GM12878 (cell line): ENCODE data around the gene GLG1. TPM values are rescaled to one million over a fixed set of nuclear protein-coding genes. Genes with fewer than 3 reads are reported as not detected.

ENCODE experiments used
- ATAC-seq: fragments of 200-7000 bp; cut with Tn5 transposase; 3 replicates; pipeline ENCODE4 v1.9.1; 2020; ENCODE audit warnings: mild to moderate bottlenecking, moderate library complexity
- BruUV-seq: library from RNA; stranded (reverse); fragments of 400-500 nt; replicated peaks from 2 replicates; lab custom pipeline; 2021; lab: Mats Ljungman, UMichigan
- CTCF ChIA-PET: fragments of 300-600 bp; sonication (Branson Sonifier 250); formaldehyde crosslinking; extraction: SDS; loops from one replicate; lab custom pipeline; 2021; ENCODE audit warnings: inconsistent platforms; lab: Yijun Ruan, JAX
- POLR2A ChIA-PET: fragments of 350-600 bp; formaldehyde crosslinking; extraction: SDS; loops from one replicate; lab custom pipeline; 2021; ENCODE audit warnings: inconsistent platforms; lab: Charles Lee
- RAD21 ChIA-PET: fragments of 300-600 bp; sonication (Branson Sonifier 250); formaldehyde crosslinking; loops from one replicate; lab custom pipeline; 2023; ENCODE audit warnings: antibody characterized with exemption; ENCODE audit not compliant: unreplicated experiment; lab: Charles Lee
- SMC1A ChIA-PET: fragments of 300-600 bp; sonication (Branson Sonifier 250); formaldehyde crosslinking; loops from one replicate; lab custom pipeline; 2023; ENCODE audit not compliant: unreplicated experiment, uncharacterized antibody; lab: Charles Lee
- DNase-seq: peaks from one replicate; pipeline ENCODE4 v3.0.0-alpha.2; 2011; ENCODE audit warnings: low read depth, low spot score
- FAIRE-seq: peaks from 3 replicates; lab custom pipeline; 2011; peaks lifted over from hg19 to GRCh38; lab: Jason Lieb, UNC
- H2AFZ ChIP-seq: 2 replicates; pipeline ENCODE4 v1.6.0; 2011; ENCODE audit warnings: low read depth, low read length, control low read depth; ENCODE audit not compliant: control insufficient read depth
- H3K27ac ChIP-seq: 2 replicates; pipeline ENCODE4 v1.5.1; 2011; ENCODE audit warnings: control low read depth; ENCODE audit not compliant: control insufficient read depth, insufficient read depth
- H3K27me3 ChIP-seq, 2 experiments: replicated peaks in 1 of 2; 2 replicates each; pipeline versions ENCODE4 v1.6.0 to v1.6.1; 2011; ENCODE audit warnings: low read length in 1 of 2; ENCODE audit not compliant: control insufficient read depth in 2 of 2, insufficient read depth in 2 of 2
- H3K36me3 ChIP-seq, 2 experiments: 2 replicates each; pipeline ENCODE4 v1.5.1; 2011; ENCODE audit warnings: low read length in 1 of 2; ENCODE audit not compliant: control insufficient read depth in 2 of 2, insufficient read depth in 2 of 2
- H3K4me1 ChIP-seq: 2 replicates; pipeline ENCODE4 v1.6.1; 2011; ENCODE audit warnings: mild to moderate bottlenecking, low read length, moderate library complexity, mixed read lengths; ENCODE audit not compliant: control insufficient read depth, insufficient read depth
- H3K4me2 ChIP-seq: 2 replicates; pipeline ENCODE4 v1.6.0; 2011; ENCODE audit warnings: control low read depth; ENCODE audit not compliant: control insufficient read depth, insufficient read depth
- H3K4me3 ChIP-seq: fragments of 200-600 bp; sonication (generic); 2 replicates; pipeline ENCODE4 v1.5.1; 2016
- H3K79me2 ChIP-seq: 2 replicates; pipeline ENCODE4 v1.6.0; 2011; ENCODE audit warnings: low read length; ENCODE audit not compliant: control insufficient read depth, insufficient read depth
- H3K9ac ChIP-seq: 2 replicates; pipeline ENCODE4 v1.8.0; 2011; ENCODE audit warnings: low read length, control low read depth, mixed read lengths; ENCODE audit not compliant: control insufficient read depth, insufficient read depth
- H3K9me3 ChIP-seq: replicated peaks from 3 replicates; pipeline ENCODE4 v1.5.1; 2011; ENCODE audit warnings: mild to moderate bottlenecking, low read length; ENCODE audit not compliant: control insufficient read depth, insufficient read depth
- H4K20me1 ChIP-seq: 2 replicates; pipeline ENCODE4 v1.6.0; 2011; ENCODE audit not compliant: control insufficient read depth, insufficient read depth
- CBX3 ChIP-seq: fragments of 200-600 bp; sonication (generic); IDR thresholded peaks from 2 replicates; pipeline ENCODE4 v1.6.1; 2016; ENCODE audit warnings: low read depth, borderline replicate concordance
- CREM ChIP-seq: IDR thresholded peaks from 2 replicates; pipeline ENCODE4 v1.6.1; 2014; ENCODE audit warnings: antibody characterized with exemption, low read depth
- HDAC2 ChIP-seq: fragments of 200-600 bp; sonication (generic); IDR thresholded peaks from 2 replicates; pipeline ENCODE4 v1.6.1; 2017
- IKZF1 ChIP-seq: fragments of 450-650 bp; conservative IDR thresholded peaks from 2 replicates; pipeline ENCODE4 v1.6.1; 2017; ENCODE audit warnings: antibody characterized with exemption, mild to moderate bottlenecking
- JUNB ChIP-seq: IDR thresholded peaks from 2 replicates; pipeline ENCODE4 v1.6.1; 2016; ENCODE audit warnings: antibody characterized with exemption, mild to moderate bottlenecking
- KLF5 ChIP-seq: fragments of 450-650 bp; IDR thresholded peaks from 2 replicates; pipeline ENCODE4 v1.6.1; 2014; ENCODE audit warnings: mild to moderate bottlenecking; ENCODE audit not compliant: partially characterized antibody
- MEF2A ChIP-seq: IDR thresholded peaks from 2 replicates; pipeline ENCODE4 v1.6.1; 2011; ENCODE audit warnings: low read depth, mild to moderate bottlenecking, low read length, moderate library complexity; ENCODE audit not compliant: insufficient read depth
- MEF2B ChIP-seq: fragments of 450-650 bp; IDR thresholded peaks from 2 replicates; pipeline ENCODE4 v1.6.1; 2018; ENCODE audit warnings: mild to moderate bottlenecking, moderate library complexity; ENCODE audit not compliant: partially characterized antibody, poor library complexity, severe bottlenecking
- MYB ChIP-seq: fragments of 150-350 bp; IDR thresholded peaks from 2 replicates; pipeline ENCODE4 v1.6.1; 2014; ENCODE audit warnings: mild to moderate bottlenecking, low read depth, low read length, borderline replicate concordance
- NR2C1 ChIP-seq: fragments of 450-650 bp; IDR thresholded peaks from 2 replicates; pipeline ENCODE4 v1.6.1; 2017; ENCODE audit warnings: antibody characterized with exemption, mild to moderate bottlenecking, moderate library complexity
- PAX8 ChIP-seq: fragments of 450-650 bp; IDR thresholded peaks from 2 replicates; pipeline ENCODE4 v1.6.1; 2017; ENCODE audit warnings: mild to moderate bottlenecking, moderate library complexity
- RFX5 ChIP-seq: IDR thresholded peaks from 2 replicates; pipeline ENCODE4 v1.6.1; 2011; ENCODE audit warnings: low read depth, low read length, improper control_type of control experiment
- SIX5 ChIP-seq: IDR thresholded peaks from 2 replicates; pipeline ENCODE4 v1.6.1; 2011; ENCODE audit warnings: mild to moderate bottlenecking, low read depth, low read length, moderate library complexity; ENCODE audit not compliant: severe bottlenecking
- SKIL ChIP-seq: fragments of 450-650 bp; IDR thresholded peaks from 2 replicates; pipeline ENCODE4 v1.6.1; 2017; ENCODE audit warnings: mild to moderate bottlenecking, low read depth, inconsistent platforms; ENCODE audit not compliant: poor library complexity, severe bottlenecking
- TBL1XR1 ChIP-seq: IDR thresholded peaks from 2 replicates; pipeline ENCODE4 v1.6.1; 2012; ENCODE audit warnings: low read depth, low read length, improper control_type of control experiment
- ZNF217 ChIP-seq: fragments of 450-650 bp; IDR thresholded peaks from 2 replicates; pipeline ENCODE4 v1.6.1; 2017; ENCODE audit warnings: antibody characterized with exemption, mild to moderate bottlenecking
- ZNF274 ChIP-seq: IDR thresholded peaks from one replicate; pipeline ENCODE4 v1.8.0; 2011; ENCODE audit not compliant: insufficient read length, insufficient read depth
- WGBS: methylation state at CpG from one replicate; pipeline ENCODE4 v1.1.6; 2016; ENCODE audit warnings: low lambda C conversion rate; ENCODE audit not compliant: insufficient replicate concordance, insufficient coverage; ENCODE audit errors: missing lambda C conversion rate; 5-methylcytosine and 5-hydroxymethylcytosine counted together
- in situ Hi-C: fragments of 300-500 bp; cut with MboI; formaldehyde crosslinking; loops from 9 replicates; pipeline ENCODE4 v1.14.3; 2018; ENCODE audit warnings: mixed read lengths
- intact Hi-C: fragments of 100-400 bp; cut with micrococcal nuclease; formaldehyde crosslinking; loops from one replicate; pipeline ENCODE4 v1.14.2; 2022; ENCODE audit not compliant: unreplicated experiment
- polyA plus RNA-seq, 11 experiments: library from polyadenylated mRNA; depleted of rRNA in 4 of 11; unstranded in 6 of 11; stranded (reverse) in 5 of 11; fragments of >200 nt; fragmentation: Nextera tagmentation in 4 of 11; fragmentation: Illumina TruSeq in 1 of 11; extraction: Ambion mirVana in 4 of 11; extraction: Trizol in 1 of 11; gene quantifications; 1 replicate in 1 of 11; 2 replicates in 10 of 11; pipeline versions ENCODE4 v1.2.1 to v1.2.3, GENCODE V29; 2011 to 2016; ENCODE audit warnings: inconsistent platforms in 2 of 11, missing spikeins in 2 of 11, low read depth in 1 of 11
- total RNA-seq, 4 experiments: library from RNA; depleted of rRNA in 3 of 4; stranded (reverse); fragments of >200 nt in 3 of 4; fragmentation: Illumina TruSeq in 1 of 4; extraction: Trizol in 1 of 4; gene quantifications; 2 replicates each; pipeline versions ENCODE4 v1.2.1 to v1.2.3, GENCODE V29; 2013 to 2021
- TF ChIP-seq, protein P1 (sequence below): IDR thresholded peaks from 2 replicates; pipeline ENCODE4 v1.6.1; 2011; ENCODE audit warnings: low read depth, low read length, improper control_type of control experiment, borderline replicate concordance
- TF ChIP-seq, protein P2 (sequence below): IDR thresholded peaks from 2 replicates; pipeline ENCODE4 v1.6.1; 2012; ENCODE audit warnings: low read depth, low read length, improper control_type of control experiment

Gene GLG1
- total and polyA plus RNA-seq, 10 of the 15 experiments (the other 5 are each of a cell fraction or from before 2014, with no cell fraction given), result 7.6 to 49.4 (median 28.2) TPM

- Histone ChIP-seq H2AFZ (no peak overlapping the region), H3K4me1 (peaks cover 13% of the 10 kb centered on the region), H3K36me3 (peaks cover 2 to 32% of the 10 kb centered on the region in 2 experiments; a peak in 3 of 4 replicates), H3K79me2 (no peaks in the 10 kb centered on the region), H3K27ac (no peak overlapping the region), H3K27me3 (no peaks in the 10 kb centered on the region), H3K9me3 (no peaks in the 10 kb centered on the region), H3K4me3 (no peak overlapping the region), H4K20me1 (no peaks in the 10 kb centered on the region), H3K9ac (no peak overlapping the region), H3K4me2 (no peak overlapping the region)
- intact Hi-C loops, result no loop called here
- TF ChIP-seq ZNF274 (no peak), HDAC2 (no peak), KLF5 (no peak), JUNB (no peak), MEF2B (no peak), SIX5 (no peak), SKIL (no peak), CREM (no peak), RFX5 (no peak), MYB (no peak), IKZF1 (no peak), TBL1XR1 (no peak), MEF2A (no peak), CBX3 (no peak), NR2C1 (no peak), PAX8 (no peak), ZNF217 (no peak)
- TF ChIP-seq, protein P1, sequence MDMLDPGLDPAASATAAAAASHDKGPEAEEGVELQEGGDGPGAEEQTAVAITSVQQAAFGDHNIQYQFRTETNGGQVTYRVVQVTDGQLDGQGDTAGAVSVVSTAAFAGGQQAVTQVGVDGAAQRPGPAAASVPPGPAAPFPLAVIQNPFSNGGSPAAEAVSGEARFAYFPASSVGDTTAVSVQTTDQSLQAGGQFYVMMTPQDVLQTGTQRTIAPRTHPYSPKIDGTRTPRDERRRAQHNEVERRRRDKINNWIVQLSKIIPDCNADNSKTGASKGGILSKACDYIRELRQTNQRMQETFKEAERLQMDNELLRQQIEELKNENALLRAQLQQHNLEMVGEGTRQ, result no peak
- TF ChIP-seq, protein P2, sequence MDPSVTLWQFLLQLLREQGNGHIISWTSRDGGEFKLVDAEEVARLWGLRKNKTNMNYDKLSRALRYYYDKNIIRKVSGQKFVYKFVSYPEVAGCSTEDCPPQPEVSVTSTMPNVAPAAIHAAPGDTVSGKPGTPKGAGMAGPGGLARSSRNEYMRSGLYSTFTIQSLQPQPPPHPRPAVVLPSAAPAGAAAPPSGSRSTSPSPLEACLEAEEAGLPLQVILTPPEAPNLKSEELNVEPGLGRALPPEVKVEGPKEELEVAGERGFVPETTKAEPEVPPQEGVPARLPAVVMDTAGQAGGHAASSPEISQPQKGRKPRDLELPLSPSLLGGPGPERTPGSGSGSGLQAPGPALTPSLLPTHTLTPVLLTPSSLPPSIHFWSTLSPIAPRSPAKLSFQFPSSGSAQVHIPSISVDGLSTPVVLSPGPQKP, result no peak
- ChIA-PET RAD21 (no interaction called here), CTCF (interaction anchor here (1.0 kb wide), 1 partner anchor 11 kb away, joined by 3 read pairs; no protein-coding TSS in a partner anchor), SMC1A (interaction anchor here (1.4 kb wide), 1 partner anchor 13 kb away, joined by 4 read pairs; no protein-coding TSS in a partner anchor), POLR2A (interaction anchor here (0.7 to 0.9 kb wide), 2 partner anchors 8 to 167 kb away, joined by 3 to 5 read pairs; no protein-coding TSS in a partner anchor)
- 92% methylated on average over 9 of the region's 9 CpGs for WGBS
- in situ Hi-C loops, result no loop called here
- DNase-seq, result no peak
- no TSS peak for BruUV-seq
- no peak for ATAC-seq
- FAIRE-seq, result no peak
Measured at GRCh38 chr16:74461826-74462225, 145.1 kb downstream of the GLG1 start.
